Neural progenitor cell (in vitro differentiated cells): ENCODE results near the gene TUBGCP3. TPM values are rescaled to one million over a fixed set of nuclear protein-coding genes. Genes with fewer than 3 reads are reported as not detected.

Source experiments
- DNase-seq: peaks from one replicate; pipeline ENCODE4 v3.0.0-alpha.2; 2016; ENCODE audit warnings: low spot score
- H2AFZ ChIP-seq: fragments of 200-600 bp; sonication (generic); replicated peaks from 2 replicates; pipeline ENCODE4 v1.6.1; 2016; ENCODE audit warnings: antibody characterized with exemption
- H3F3A ChIP-seq: fragments of 200-600 bp; sonication (generic); 2 replicates; pipeline ENCODE4 v1.6.1; 2016; ENCODE audit warnings: antibody characterized with exemption, low read depth
- H3K27ac ChIP-seq: fragments of 200-600 bp; sonication (generic); 2 replicates; pipeline ENCODE4 v1.5.1; 2016; ENCODE audit warnings: mild to moderate bottlenecking
- H3K27me3 ChIP-seq: fragments of 200-600 bp; sonication (generic); 2 replicates; pipeline ENCODE4 v1.6.1; 2016; ENCODE audit warnings: mild to moderate bottlenecking, moderate library complexity
- H3K36me3 ChIP-seq: fragments of 200-600 bp; sonication (generic); 2 replicates; pipeline ENCODE4 v1.5.1; 2016
- H3K4me1 ChIP-seq: fragments of 200-600 bp; sonication (generic); 2 replicates; pipeline ENCODE4 v1.6.1; 2016; ENCODE audit warnings: mixed run types
- H3K4me2 ChIP-seq: fragments of 200-600 bp; sonication (generic); 2 replicates; pipeline ENCODE4 v1.6.1; 2016
- H3K4me3 ChIP-seq: fragments of 200-600 bp; sonication (generic); 2 replicates; pipeline ENCODE4 v1.5.1; 2016
- H3K79me2 ChIP-seq: fragments of 200-600 bp; sonication (generic); 2 replicates; pipeline ENCODE4 v1.6.1; 2016; ENCODE audit warnings: low read depth
- H3K9ac ChIP-seq: fragments of 200-600 bp; sonication (generic); 2 replicates; pipeline ENCODE4 v1.6.1; 2016
- H3K9me3 ChIP-seq: fragments of 200-600 bp; sonication (generic); 2 replicates; pipeline ENCODE4 v1.5.1; 2016; ENCODE audit warnings: low read depth
- H4K20me1 ChIP-seq: fragments of 200-600 bp; sonication (generic); 2 replicates; pipeline ENCODE4 v1.6.1; 2016; ENCODE audit warnings: low read depth
- H3K27ac Mint-ChIP-seq: 3 replicates; pipeline ENCODE4 v1.8.0; 2021; ENCODE audit warnings: mixed read lengths
- H3K27me3 Mint-ChIP-seq: 2 replicates; pipeline ENCODE4 v1.8.0; 2022; ENCODE audit warnings: low read depth, mild to moderate bottlenecking, inconsistent platforms, moderate library complexity, mixed read lengths; ENCODE audit not compliant: insufficient read depth
- H3K36me3 Mint-ChIP-seq: 3 replicates; pipeline ENCODE4 v1.8.0; 2021; ENCODE audit warnings: mixed read lengths
- H3K4me1 Mint-ChIP-seq: 3 replicates; pipeline ENCODE4 v1.8.0; 2021; ENCODE audit warnings: mixed read lengths
- H3K4me3 Mint-ChIP-seq: 3 replicates; pipeline ENCODE4 v1.8.0; 2021; ENCODE audit warnings: mild to moderate bottlenecking, moderate library complexity, mixed read lengths
- H3K9me3 Mint-ChIP-seq: 3 replicates; pipeline ENCODE4 v1.8.0; 2020; ENCODE audit warnings: mixed read lengths
- CTCF ChIP-seq: fragments of 200-600 bp; sonication (generic); IDR thresholded peaks from 2 replicates; pipeline ENCODE4 v1.5.1; 2017; ENCODE audit warnings: antibody characterized with exemption, mild to moderate bottlenecking
- EZH2 ChIP-seq: fragments of 200-600 bp; sonication (generic); IDR thresholded peaks from 2 replicates; pipeline ENCODE4 v1.6.1; 2017; ENCODE audit warnings: antibody characterized with exemption, mild to moderate bottlenecking, moderate library complexity
- EZH2phosphoT487 ChIP-seq: fragments of 200-600 bp; sonication (generic); IDR thresholded peaks from 2 replicates; pipeline ENCODE4 v1.6.1; 2017; ENCODE audit warnings: antibody characterized with exemption
- total RNA-seq: library from RNA; depleted of rRNA; stranded (reverse); fragments of >200 nt; gene quantifications from 2 replicates; pipeline ENCODE4 v1.2.3, GENCODE V29; 2015; ENCODE audit warnings: low replicate concordance

TUBGCP3 gene
- total RNA-seq, 1 donor from 2014 or later, result 33.6 TPM

- no peaks in the 10 kb centered on the region for H3F3A ChIP-seq
- DNase-seq, result no peak
- no peak overlapping the region for H2AFZ ChIP-seq
- H3K36me3 ChIP-seq, result peaks cover 5% of the 10 kb centered on the region
- Mint-ChIP-seq H3K36me3 (peaks cover 9% of the 10 kb centered on the region), H3K4me1 (no peaks in the 10 kb centered on the region), H3K27me3 (no peaks in the 10 kb centered on the region), H3K27ac (no peak overlapping the region), H3K9me3 (no peaks in the 10 kb centered on the region), H3K4me3 (no peak overlapping the region)
- no peak overlapping the region for H3K4me3 ChIP-seq
- H3K27ac ChIP-seq, result no peak overlapping the region
- H4K20me1 ChIP-seq, result no peaks in the 10 kb centered on the region
- no peaks in the 10 kb centered on the region for H3K9me3 ChIP-seq
- no peak for TF ChIP-seq EZH2
- H3K4me1 ChIP-seq, result no peaks in the 10 kb centered on the region
- no peaks in the 10 kb centered on the region for H3K79me2 ChIP-seq
- no peak overlapping the region for H3K9ac ChIP-seq
- no peak overlapping the region for H3K4me2 ChIP-seq
- no peaks in the 10 kb centered on the region for H3K27me3 ChIP-seq
Measured at GRCh38 chr13:112521073-112521685, 66.8 kb downstream of the TUBGCP3 start.

- H3K9me3 Mint-ChIP-seq, result no peaks in the 10 kb centered on the region
- no peaks in the 10 kb centered on the region for H3K27me3 Mint-ChIP-seq
- no peak overlapping the region for H2AFZ ChIP-seq
- H3K4me3 Mint-ChIP-seq, result no peak overlapping the region
- no peaks in the 10 kb centered on the region for H3K4me1 Mint-ChIP-seq
- H3K9ac ChIP-seq, result no peak overlapping the region
- no peak for TF ChIP-seq EZH2phosphoT487
- TF ChIP-seq EZH2, result no peak
- no peak for TF ChIP-seq CTCF
- H3K27me3 ChIP-seq, result no peaks in the 10 kb centered on the region
- H4K20me1 ChIP-seq, result no peaks in the 10 kb centered on the region
- H3K4me2 ChIP-seq, result no peak overlapping the region
- H3K9me3 ChIP-seq, result no peaks in the 10 kb centered on the region
- H3F3A ChIP-seq, result no peaks in the 10 kb centered on the region
- H3K4me1 ChIP-seq, result no peaks in the 10 kb centered on the region
- no peak overlapping the region for H3K27ac ChIP-seq
- DNase-seq, result no peak
- no peaks in the 10 kb centered on the region for H3K79me2 ChIP-seq
- no peak overlapping the region for H3K27ac Mint-ChIP-seq
- H3K4me3 ChIP-seq, result no peak overlapping the region
- H3K36me3 ChIP-seq, result peaks cover 5% of the 10 kb centered on the region
- peaks cover 15% of the 10 kb centered on the region for H3K36me3 Mint-ChIP-seq
Measured at GRCh38 chr13:112519517-112520060, 68.4 kb downstream of the TUBGCP3 start.

- Histone ChIP-seq H3K9ac (no peak overlapping the region), H2AFZ (no peak overlapping the region), H3K9me3 (no peaks in the 10 kb centered on the region), H3K27ac (no peak overlapping the region), H3K4me3 (no peak overlapping the region), H3K4me1 (no peaks in the 10 kb centered on the region), H3K79me2 (no peaks in the 10 kb centered on the region), H3K27me3 (no peaks in the 10 kb centered on the region), H4K20me1 (no peaks in the 10 kb centered on the region), H3K36me3 (peaks cover 5% of the 10 kb centered on the region), H3K4me2 (no peak overlapping the region), H3F3A (no peaks in the 10 kb centered on the region)
- no peaks in the 10 kb centered on the region for H3K27me3 Mint-ChIP-seq
- peaks cover 13% of the 10 kb centered on the region for H3K36me3 Mint-ChIP-seq
- no peak overlapping the region for H3K4me3 Mint-ChIP-seq
- TF ChIP-seq EZH2phosphoT487 (no peak), EZH2 (no peak), CTCF (no peak)
- H3K4me1 Mint-ChIP-seq, result no peaks in the 10 kb centered on the region
- no peaks in the 10 kb centered on the region for H3K9me3 Mint-ChIP-seq
- H3K27ac Mint-ChIP-seq, result no peak overlapping the region
- DNase-seq, result no peak
Measured at GRCh38 chr13:112516218-112516617, 71.7 kb downstream of the TUBGCP3 start.

- Mint-ChIP-seq H3K27me3 (no peaks in the 10 kb centered on the region), H3K27ac (no peak overlapping the region), H3K36me3 (peaks cover 11% of the 10 kb centered on the region), H3K4me1 (peaks cover 9% of the 10 kb centered on the region), H3K9me3 (no peaks in the 10 kb centered on the region), H3K4me3 (no peak overlapping the region)
- no peak overlapping the region for H3K9ac ChIP-seq
- H3K27ac ChIP-seq, result no peak overlapping the region
- H3K79me2 ChIP-seq, result no peaks in the 10 kb centered on the region
- no peaks in the 10 kb centered on the region for H3K9me3 ChIP-seq
- no peak overlapping the region for H3K4me3 ChIP-seq
- H3K4me1 ChIP-seq, result no peaks in the 10 kb centered on the region
- no peak for TF ChIP-seq CTCF
- TF ChIP-seq EZH2phosphoT487, result no peak
- no peak for TF ChIP-seq EZH2
- DNase-seq, result no peak
- no peak overlapping the region for H3K4me2 ChIP-seq
- peaks cover 1% of the 10 kb centered on the region for H3K36me3 ChIP-seq
- no peaks in the 10 kb centered on the region for H3K27me3 ChIP-seq
- H2AFZ ChIP-seq, result no peak overlapping the region
- peaks cover 10% of the 10 kb centered on the region for H4K20me1 ChIP-seq
- no peaks in the 10 kb centered on the region for H3F3A ChIP-seq
Measured at GRCh38 chr13:112513761-112514160, 74.2 kb downstream of the TUBGCP3 start.
